ENCODE measurements around the gene KCNS3.

KCNS3 gene

GRCh38 chr2:17894556-17894955 is 16.1 kb downstream of the KCNS3 start:
- no peak for FAIRE-seq
- DNase-seq (ENCODE audit: insufficient read length, low spot score) = no peak
- TF ChIP-seq, protein P1, sequence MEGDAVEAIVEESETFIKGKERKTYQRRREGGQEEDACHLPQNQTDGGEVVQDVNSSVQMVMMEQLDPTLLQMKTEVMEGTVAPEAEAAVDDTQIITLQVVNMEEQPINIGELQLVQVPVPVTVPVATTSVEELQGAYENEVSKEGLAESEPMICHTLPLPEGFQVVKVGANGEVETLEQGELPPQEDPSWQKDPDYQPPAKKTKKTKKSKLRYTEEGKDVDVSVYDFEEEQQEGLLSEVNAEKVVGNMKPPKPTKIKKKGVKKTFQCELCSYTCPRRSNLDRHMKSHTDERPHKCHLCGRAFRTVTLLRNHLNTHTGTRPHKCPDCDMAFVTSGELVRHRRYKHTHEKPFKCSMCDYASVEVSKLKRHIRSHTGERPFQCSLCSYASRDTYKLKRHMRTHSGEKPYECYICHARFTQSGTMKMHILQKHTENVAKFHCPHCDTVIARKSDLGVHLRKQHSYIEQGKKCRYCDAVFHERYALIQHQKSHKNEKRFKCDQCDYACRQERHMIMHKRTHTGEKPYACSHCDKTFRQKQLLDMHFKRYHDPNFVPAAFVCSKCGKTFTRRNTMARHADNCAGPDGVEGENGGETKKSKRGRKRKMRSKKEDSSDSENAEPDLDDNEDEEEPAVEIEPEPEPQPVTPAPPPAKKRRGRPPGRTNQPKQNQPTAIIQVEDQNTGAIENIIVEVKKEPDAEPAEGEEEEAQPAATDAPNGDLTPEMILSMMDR (IDR thresholded peaks at IDR 0.05; ENCODE audit: insufficient read depth, missing control alignments) = no peak

GRCh38 chr2:17899871-17900270 is 21.4 kb downstream of the KCNS3 start:
- FAIRE-seq = no peak
- TF ChIP-seq, protein P1 (IDR thresholded peaks at IDR 0.05; ENCODE audit: insufficient read depth, missing control alignments) = no peak
- no peak for DNase-seq (ENCODE audit: insufficient read length, low spot score)

GRCh38 chr2:17901246-17901645 is 22.8 kb downstream of the KCNS3 start:
- DNase-seq (ENCODE audit: insufficient read length, low spot score) (no peak), FAIRE-seq (no peak)
- TF ChIP-seq, protein P1 (IDR thresholded peaks at IDR 0.05; ENCODE audit: insufficient read depth, missing control alignments) = no peak

- TF ChIP-seq, protein P1 (IDR thresholded peaks at IDR 0.05; ENCODE audit: insufficient read depth, missing control alignments) = no peak
- DNase-seq (ENCODE audit: insufficient read length, low spot score) (no peak), FAIRE-seq (no peak)
Observed at GRCh38 chr2:17910980-17911379, 32.5 kb downstream of the KCNS3 start.

DNA sequence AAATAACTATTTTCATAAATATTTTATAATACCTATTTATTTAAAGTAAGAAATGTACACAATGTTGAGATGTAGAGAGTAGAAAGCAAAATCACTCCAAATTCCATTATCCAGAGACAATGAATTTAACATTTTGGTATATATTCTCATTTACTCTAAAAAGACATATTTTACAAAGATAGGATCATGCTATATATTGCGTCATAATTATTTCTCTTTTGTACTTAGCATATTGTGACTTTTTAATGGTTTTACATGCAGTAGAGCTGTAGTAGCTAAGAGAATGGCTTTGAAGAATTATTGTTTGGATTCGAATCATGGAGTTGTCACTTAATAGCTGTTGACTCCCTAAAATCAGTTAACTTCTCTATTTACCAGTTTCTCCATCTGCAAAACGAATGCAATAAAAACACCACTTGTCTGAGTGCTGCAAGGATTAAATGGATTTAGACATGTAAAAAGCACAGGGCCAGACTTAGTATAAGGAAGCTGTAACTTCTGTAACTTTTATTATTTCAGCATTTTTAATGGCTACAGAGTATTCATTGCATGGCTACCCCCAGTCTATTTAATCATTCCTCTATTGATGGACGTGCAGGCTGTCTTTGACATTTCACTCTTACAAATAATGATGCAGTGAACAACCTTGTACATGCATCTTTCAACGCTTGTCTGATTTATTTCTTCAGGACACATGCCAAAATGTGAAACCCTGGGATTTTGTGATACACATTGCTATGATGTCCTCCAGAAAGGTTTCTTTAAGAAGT is 33.2 kb downstream of the KCNS3 start:
- FAIRE-seq (no peak), DNase-seq (ENCODE audit: insufficient read length, low spot score) (no peak)
- TF ChIP-seq, protein P1 (IDR thresholded peaks at IDR 0.05; ENCODE audit: insufficient read depth, missing control alignments) = no peak

- FAIRE-seq = no peak
- TF ChIP-seq, protein P1 (IDR thresholded peaks at IDR 0.05; ENCODE audit: insufficient read depth, missing control alignments) = no peak
- no peak for DNase-seq (ENCODE audit: insufficient read length, low spot score)
Observed at GRCh38 chr2:17912266-17912691, 33.8 kb downstream of the KCNS3 start.

GRCh38 chr2:17915099-17915498 is 36.6 kb downstream of the KCNS3 start:
- TF ChIP-seq, protein P1 (IDR thresholded peaks at IDR 0.05; ENCODE audit: insufficient read depth, missing control alignments) = no peak
- FAIRE-seq = no peak
- DNase-seq (ENCODE audit: insufficient read length, low spot score) = no peak

Measured in D721Med (cell line).